GM19023 (cell line): ENCODE data around the gene CCBE1.
"Not testable (repeated sequence)": the region's sequence is repeated elsewhere in the genome, so short reads cannot be mapped to it uniquely, and the experiment has no call there.

Experiments used
- ATAC-seq: cut with Tn5 transposase; IDR thresholded peaks from one replicate; pipeline ENCODE4 v1.9.1; 2021; ENCODE audit warnings: mild to moderate bottlenecking, moderate library complexity; ENCODE audit not compliant: unreplicated experiment

CCBE1 gene

GRCh38 chr18:59697236-59697932 lies at the start of gene CCBE1:
TSS of gene CCBE1 (minus strand) at chr18:59697423.
- ATAC-seq: no peak

- ATAC-seq: no peak
These were observed 47.1 kb upstream of the CCBE1 start for GRCh38 chr18:59744271-59744721.

- no peak for ATAC-seq
These were observed 46.3 kb upstream of the CCBE1 start for GRCh38 chr18:59743566-59743965.

- ATAC-seq: no peak
These were observed 45.3 kb upstream of the CCBE1 start for GRCh38 chr18:59742325-59743111.

GRCh38 chr18:59740141-59740540 lies 42.9 kb upstream of the CCBE1 start:
- no peak for ATAC-seq

GRCh38 chr18:59737776-59738300 lies 40.6 kb upstream of the CCBE1 start:
- no peak for ATAC-seq

GRCh38 chr18:59737335-59737734 lies 40.1 kb upstream of the CCBE1 start:
- not testable (repeated sequence) for ATAC-seq

GRCh38 chr18:59736061-59736460 lies 38.8 kb upstream of the CCBE1 start:
- no peak for ATAC-seq

- ATAC-seq: no peak
These were observed 38.1 kb upstream of the CCBE1 start for GRCh38 chr18:59735269-59735860.

GRCh38 chr18:59733421-59733820 lies 36.2 kb upstream of the CCBE1 start:
- no peak for ATAC-seq

GRCh38 chr18:59730896-59731295 lies 33.7 kb upstream of the CCBE1 start:
- no peak for ATAC-seq

GRCh38 chr18:59729781-59730180 lies 32.6 kb upstream of the CCBE1 start:
- no peak for ATAC-seq

GRCh38 chr18:59728816-59729215 lies 31.6 kb upstream of the CCBE1 start:
- ATAC-seq: no peak

GRCh38 chr18:59725142-59725541 lies 27.9 kb upstream of the CCBE1 start:
- ATAC-seq: no peak

GRCh38 chr18:59724103-59724502 lies 26.9 kb upstream of the CCBE1 start:
- no peak for ATAC-seq

GRCh38 chr18:59721931-59722330 lies 24.7 kb upstream of the CCBE1 start:
- ATAC-seq: no peak

GRCh38 chr18:59721211-59721610 lies 24.0 kb upstream of the CCBE1 start:
- ATAC-seq: no peak

- ATAC-seq: no peak
These were observed 22.4 kb upstream of the CCBE1 start for GRCh38 chr18:59719544-59720181.

GRCh38 chr18:59718464-59719157 lies 21.4 kb upstream of the CCBE1 start:
- ATAC-seq: no peak

- no peak for ATAC-seq
These were observed 20.9 kb upstream of the CCBE1 start for GRCh38 chr18:59718108-59718463.

GRCh38 chr18:59717291-59717690 lies 20.1 kb upstream of the CCBE1 start:
- ATAC-seq: no peak
